Smooth muscle cell (in vitro differentiated cells): ENCODE data around the gene RBBP9. TPM values are rescaled to one million over a fixed set of nuclear protein-coding genes. Genes with fewer than 3 reads are reported as not detected.

Experiments
- DNase-seq: peaks from one replicate; lab custom pipeline; 2025; ENCODE audit not compliant: unreplicated experiment; lab: John Stamatoyannopoulos, UW
- H2AFZ ChIP-seq: fragments of 200-600 bp; sonication (generic); 2 replicates; pipeline ENCODE4 v1.6.0; 2016; ENCODE audit warnings: antibody characterized with exemption, low read depth, mild to moderate bottlenecking
- H3F3A ChIP-seq: fragments of 200-600 bp; sonication (generic); 2 replicates; pipeline ENCODE4 v1.6.0; 2017; ENCODE audit warnings: antibody characterized with exemption, low read depth
- H3K27ac ChIP-seq: fragments of 200-600 bp; sonication (generic); 2 replicates; pipeline ENCODE4 v1.5.1; 2016; ENCODE audit warnings: low read depth, mild to moderate bottlenecking
- H3K27me3 ChIP-seq: fragments of 200-600 bp; sonication (generic); 2 replicates; pipeline ENCODE4 v1.6.1; 2016; ENCODE audit warnings: low read depth, mild to moderate bottlenecking
- H3K36me3 ChIP-seq: fragments of 200-600 bp; sonication (generic); 2 replicates; pipeline ENCODE4 v1.5.1; 2016; ENCODE audit warnings: low read depth
- H3K4me1 ChIP-seq: fragments of 200-600 bp; sonication (generic); 2 replicates; pipeline ENCODE4 v1.5.1; 2016; ENCODE audit warnings: low read depth
- H3K4me2 ChIP-seq: fragments of 200-600 bp; sonication (generic); 2 replicates; pipeline ENCODE4 v1.6.0; 2016; ENCODE audit warnings: mild to moderate bottlenecking
- H3K4me3 ChIP-seq: fragments of 200-600 bp; sonication (generic); 2 replicates; pipeline ENCODE4 v1.5.1; 2016; ENCODE audit warnings: mild to moderate bottlenecking
- H3K79me2 ChIP-seq: fragments of 200-600 bp; sonication (generic); 2 replicates; pipeline ENCODE4 v1.6.0; 2016; ENCODE audit warnings: low read depth, mild to moderate bottlenecking
- H3K9ac ChIP-seq: fragments of 200-600 bp; sonication (generic); 2 replicates; pipeline ENCODE4 v1.6.0; 2016; ENCODE audit warnings: low read depth
- H3K9me3 ChIP-seq: fragments of 200-600 bp; sonication (generic); replicated peaks from 2 replicates; pipeline ENCODE4 v1.5.1; 2016; ENCODE audit warnings: low read depth
- H4K20me1 ChIP-seq: fragments of 200-600 bp; sonication (generic); 2 replicates; pipeline ENCODE4 v1.6.0; 2016; ENCODE audit warnings: low read depth
- CTCF ChIP-seq: fragments of 200-600 bp; sonication (generic); IDR thresholded peaks from 2 replicates; pipeline ENCODE4 v1.5.1; 2017; ENCODE audit warnings: borderline replicate concordance, mild to moderate bottlenecking, antibody characterized with exemption; ENCODE audit not compliant: insufficient read depth, poor library complexity, severe bottlenecking
- WGBS: methylation state at CpG from one replicate; pipeline ENCODE4 v1.1.7; 2016; ENCODE audit warnings: low lambda C conversion rate; 5-methylcytosine and 5-hydroxymethylcytosine counted together
- polyA plus RNA-seq: library from polyadenylated mRNA; unstranded; fragments of >200 nt; fragmentation: Nextera tagmentation; extraction: Ambion mirVana; gene quantifications from 2 replicates; pipeline ENCODE4 v1.2.1, GENCODE V29; 2016
- total RNA-seq: library from RNA; depleted of rRNA; stranded (reverse); fragments of >200 nt; gene quantifications from 2 replicates; pipeline ENCODE4 v1.2.3, GENCODE V29; 2014

Gene RBBP9
- total RNA-seq (26.1 and 29.8 TPM in 2 replicates), polyA plus RNA-seq (3.0 and 4.2 TPM in 2 replicates)

GRCh38 chr20:18496740-18497592, at the start of gene RBBP9:
Gene RBBP9, minus strand, starts transcription at chr20:18497225. Its CDS starts 58 bp downstream, at chr20:18497167.
- Histone ChIP-seq H3K4me2 (peak within 1 kb of the TSS; percentile 92), H3K4me1 (peaks cover 16% of the 10 kb centered on the region), H3K9me3 (no peaks in the 10 kb centered on the region), H3K27ac (no peak within 1 kb of the TSS), H3K36me3 (no peaks in the 10 kb centered on the region), H3F3A (no peaks in the 10 kb centered on the region), H3K27me3 (no peaks in the 10 kb centered on the region), H2AFZ (peak within 1 kb of the TSS; percentile 99), H3K9ac (peak within 1 kb of the TSS; percentile 73), H3K79me2 (peaks cover 8% of the 10 kb centered on the region), H3K4me3 (peak within 1 kb of the TSS; percentile 98), H4K20me1 (no peaks in the 10 kb centered on the region)
- WGBS: 4% methylated on average over 31 of the region's 31 CpGs
- TF ChIP-seq CTCF: no peak
- peak; percentile 47 for DNase-seq

- Histone ChIP-seq H3K4me3 (no peak overlapping the region), H2AFZ (no peak overlapping the region), H3F3A (no peaks in the 10 kb centered on the region), H3K9me3 (no peaks in the 10 kb centered on the region), H3K79me2 (no peaks in the 10 kb centered on the region), H3K4me2 (no peak overlapping the region), H3K4me1 (no peaks in the 10 kb centered on the region), H3K36me3 (peaks cover 15% of the 10 kb centered on the region), H4K20me1 (no peaks in the 10 kb centered on the region), H3K27me3 (no peaks in the 10 kb centered on the region), H3K27ac (no peak overlapping the region), H3K9ac (no peak overlapping the region)
- DNase-seq: no peak
- TF ChIP-seq CTCF: no peak
- WGBS: 100% methylated on average over 1 of the region's 1 CpG
Measured at GRCh38 chr20:18545566-18545965, 48.5 kb upstream of the RBBP9 start.

GRCh38 chr20:18543932-18544331, 46.9 kb upstream of the RBBP9 start:
- Histone ChIP-seq H3K79me2 (no peaks in the 10 kb centered on the region), H2AFZ (no peak overlapping the region), H4K20me1 (no peaks in the 10 kb centered on the region), H3K9ac (no peak overlapping the region), H3K4me2 (no peak overlapping the region), H3K4me1 (no peaks in the 10 kb centered on the region), H3F3A (no peaks in the 10 kb centered on the region), H3K4me3 (no peak overlapping the region), H3K27me3 (no peaks in the 10 kb centered on the region), H3K27ac (no peak overlapping the region), H3K9me3 (no peaks in the 10 kb centered on the region), H3K36me3 (peaks cover 15% of the 10 kb centered on the region)
- no peak for DNase-seq
- TF ChIP-seq CTCF: no peak
- 97% methylated on average over 7 of the region's 7 CpGs for WGBS
